22Rv1 (cell line): ENCODE results near the gene ELAC1.
A peak's percentile ranks its signal among the peaks of the same experiment; 100 is the strongest.

ENCODE experiments used
- H3K27ac ChIP-seq: fragments of 450-650 bp; 2 replicates; pipeline ENCODE4 v1.5.1; 2017
- CTCF ChIP-seq: fragments of 450-650 bp; IDR thresholded peaks from 2 replicates; pipeline ENCODE4 v1.5.1; 2017; ENCODE audit warnings: mild to moderate bottlenecking
- ZFX ChIP-seq: fragments of 450-650 bp; IDR thresholded peaks from 2 replicates; pipeline ENCODE4 v1.6.1; 2017; ENCODE audit warnings: antibody characterized with exemption, borderline replicate concordance

ELAC1 gene

GRCh38 chr18:50967714-50968661 lies at the start of gene ELAC1:
Gene ELAC1, plus strand, starts transcription at chr18:50968040. Its CDS starts 6,365 bp downstream, at chr18:50974405.
- TF ChIP-seq ZFX (peak; percentile 49; the same call in 1 of the 2 replicates), CTCF (0 out of 2 replicates have a peak, but pooled peaks have one; percentile 13)

GRCh38 chr18:50918153-50918552 lies 49.7 kb upstream of the ELAC1 start:
- H3K27ac ChIP-seq, result no peak overlapping the region
- TF ChIP-seq CTCF, result no peak
- TF ChIP-seq ZFX, result no peak

More at GRCh38 chr18:50967714-50968661, at the start of gene ELAC1:
- peak within 1 kb of the TSS; percentile 81 for H3K27ac ChIP-seq

GRCh38 chr18:50924372-50924771 lies 43.5 kb upstream of the ELAC1 start:
- TF ChIP-seq ZFX, result no peak
- no peak for TF ChIP-seq CTCF
- no peak overlapping the region for H3K27ac ChIP-seq

GRCh38 chr18:50926521-50926920 lies 41.3 kb upstream of the ELAC1 start:
- no peak overlapping the region for H3K27ac ChIP-seq
- TF ChIP-seq CTCF (no peak), ZFX (no peak)

- no peak overlapping the region for H3K27ac ChIP-seq
- no peak for TF ChIP-seq ZFX
- TF ChIP-seq CTCF, result no peak
Measured at GRCh38 chr18:50928551-50928950, 39.3 kb upstream of the ELAC1 start.

- TF ChIP-seq ZFX, result no peak
- TF ChIP-seq CTCF, result no peak
- H3K27ac ChIP-seq, result no peak overlapping the region
Measured at GRCh38 chr18:50933684-50934083, 34.2 kb upstream of the ELAC1 start.

- no peak overlapping the region for H3K27ac ChIP-seq
- TF ChIP-seq CTCF (no peak), ZFX (no peak)
Measured at GRCh38 chr18:50934545-50935211, 33.2 kb upstream of the ELAC1 start.
